Right ventricle myocardium inferior (tissue), 1 donor: ENCODE results near the gene CCDC121. TPM values are rescaled to one million over a fixed set of nuclear protein-coding genes. Genes with fewer than 3 reads are reported as not detected.

Experiments
- ATAC-seq: fragments of 200-7000 bp; cut with Tn5 transposase; one replicate; pipeline ENCODE4 v1.9.1; 2020; ENCODE audit warnings: mild to moderate bottlenecking, moderate library complexity
- DNase-seq: peaks from one replicate; pipeline ENCODE4 v3.0.0; 2021; ENCODE audit errors: missing footprints
- intact Hi-C: fragments of 100-400 bp; cut with DNase I; formaldehyde crosslinking; loops from one replicate; pipeline ENCODE4 v1.11.0; 2022
- long read RNA-seq: library from polyadenylated mRNA; unstranded; transcript quantifications from one replicate; pipeline ENCODE4 v2.0.0, GENCODE V29; 2021
- total RNA-seq: library from RNA; stranded (reverse); fragmentation: NEBNext Ultra II Directional; extraction: Animal tissue kit (Norgen Biotek cat#: 25700); gene quantifications from one replicate; pipeline ENCODE4 v1.2.1, GENCODE V29; 2021
- donor health status: DM: no; HTN: yes; CAD: no; lungs with severe emphysema.

Gene CCDC121, protein sequence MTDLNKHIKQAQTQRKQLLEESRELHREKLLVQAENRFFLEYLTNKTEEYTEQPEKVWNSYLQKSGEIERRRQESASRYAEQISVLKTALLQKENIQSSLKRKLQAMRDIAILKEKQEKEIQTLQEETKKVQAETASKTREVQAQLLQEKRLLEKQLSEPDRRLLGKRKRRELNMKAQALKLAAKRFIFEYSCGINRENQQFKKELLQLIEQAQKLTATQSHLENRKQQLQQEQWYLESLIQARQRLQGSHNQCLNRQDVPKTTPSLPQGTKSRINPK
- 6.2 TPM for total RNA-seq
- long read RNA-seq, transcript CCDC121-201 (2 exons, 2,342 nt): major isoform, 9 of 10 reads
- long read RNA-seq, partial matches to known transcripts: 0 of 10 reads
- long read RNA-seq, other reads (novel, unspliced or antisense): 1 of 10 reads

DNA sequence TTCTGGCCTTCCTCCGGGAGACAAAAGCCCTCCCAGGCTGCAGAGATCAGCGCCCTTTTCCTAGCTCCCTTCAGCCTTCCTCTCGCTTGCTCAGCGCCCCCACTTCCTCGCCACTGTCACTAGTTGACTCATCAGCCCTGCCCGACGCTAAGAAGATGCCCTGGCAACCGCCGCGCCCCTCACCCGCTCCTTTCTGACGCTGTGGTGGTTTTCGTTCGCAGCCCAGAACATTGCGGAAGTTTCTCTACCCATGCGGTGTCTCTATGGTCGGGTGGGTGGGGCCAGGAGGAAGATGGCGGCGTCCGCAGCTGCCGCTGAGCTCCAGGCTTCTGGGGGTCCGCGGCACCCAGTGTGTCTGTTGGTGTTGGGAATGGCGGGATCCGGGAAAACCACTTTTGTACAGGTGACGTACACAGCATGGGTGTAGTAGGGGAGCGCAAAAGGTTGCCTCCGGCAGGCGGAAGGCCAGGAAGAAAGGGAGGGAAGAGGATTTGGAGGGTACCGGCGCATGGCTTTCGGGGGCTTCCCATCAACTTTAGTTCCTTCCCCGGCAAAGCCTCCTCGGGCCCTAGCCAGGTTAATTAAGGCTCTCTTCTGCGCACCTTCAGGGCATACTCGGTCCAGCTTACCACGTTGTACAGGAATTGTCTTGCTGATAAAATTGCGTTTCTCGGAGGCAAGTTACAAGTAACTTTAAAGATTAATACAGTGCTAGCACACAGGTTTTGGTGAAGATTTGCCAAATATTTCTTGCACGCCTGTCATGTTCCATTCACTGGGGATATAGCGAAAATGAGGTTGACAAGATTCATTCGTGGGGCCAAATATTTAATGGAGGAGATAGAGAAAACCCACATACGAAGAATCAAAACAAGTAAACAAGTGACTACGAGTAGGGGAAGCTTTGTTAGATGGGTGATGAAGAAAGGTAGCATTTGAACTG, at the start of gene CCDC121, which contains the start of gene GPN1:
Gene CCDC121, minus strand, starts transcription at position 246 of the 943 bp plus-strand sequence. CDS start 1,213 bp downstream, outside the sequence.
Gene GPN1, plus strand, starts transcription at position 284 of the 943 bp plus-strand sequence. Its CDS starts 9 bp downstream, at position 293.
- intact Hi-C loops: no loop called here
- ATAC-seq (peak; percentile 97), DNase-seq (peak; percentile 93)

DNA sequence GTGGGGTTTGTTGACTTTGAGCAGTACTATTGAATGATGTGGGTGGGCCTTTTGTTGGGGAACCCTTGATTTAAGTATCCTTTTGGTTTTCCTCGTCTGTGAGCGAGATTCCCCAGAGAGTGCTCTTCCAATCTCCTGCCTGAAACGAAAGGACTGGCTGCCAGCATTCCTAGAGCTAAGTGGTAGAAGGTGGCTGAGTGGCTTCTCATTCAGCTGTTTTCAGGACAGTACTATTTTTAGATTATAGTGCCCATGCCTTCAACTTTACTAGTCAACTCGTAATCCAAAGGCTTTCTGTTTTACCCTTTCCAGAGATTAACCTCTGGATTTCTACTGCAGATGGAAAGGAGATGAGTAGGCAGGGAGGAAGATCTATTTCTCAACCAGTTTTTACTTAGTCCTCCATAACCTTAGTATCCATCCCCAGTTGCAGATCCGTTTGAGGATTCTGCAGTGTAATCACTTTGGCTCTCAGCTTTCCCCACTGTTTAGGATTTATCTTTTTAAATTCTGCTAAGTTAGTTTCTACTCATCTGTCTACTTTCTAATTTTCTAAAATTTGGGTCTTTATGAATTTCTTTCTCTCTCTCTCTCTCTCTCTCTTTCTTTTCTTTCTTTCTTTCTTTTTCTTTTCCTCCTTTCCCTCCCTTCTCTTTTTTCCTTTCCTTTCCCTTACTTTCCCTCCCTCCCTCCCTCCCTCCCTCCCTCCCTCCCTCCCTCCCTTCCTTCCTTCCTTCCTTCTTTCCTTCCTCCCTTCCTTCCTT, 44.1 kb upstream of the CCDC121 start:
- DNase-seq: no peak
- peak; percentile 79 for ATAC-seq
- intact Hi-C loops: no loop called here

DNA sequence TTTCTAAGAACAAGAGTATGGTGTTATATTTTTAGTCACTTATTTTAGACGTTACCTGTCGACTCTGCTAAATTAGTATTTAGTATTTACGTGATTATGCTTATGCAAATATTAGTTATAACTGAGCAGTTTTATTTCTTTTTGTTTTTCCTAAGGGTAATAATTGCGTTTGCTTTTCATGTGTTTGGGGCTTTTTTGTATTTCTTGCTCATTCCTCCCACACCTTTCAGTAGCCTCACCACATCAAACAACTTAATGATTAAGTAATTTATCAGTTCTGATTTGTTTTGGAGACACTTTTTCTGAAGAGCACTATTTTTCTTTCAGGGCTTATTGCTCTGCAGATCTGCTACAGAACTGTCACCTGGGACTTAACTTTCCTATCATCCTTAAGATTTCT, 42.4 kb upstream of the CCDC121 start:
- ATAC-seq (no peak), DNase-seq (no peak)
- intact Hi-C loops: no loop called here

DNA sequence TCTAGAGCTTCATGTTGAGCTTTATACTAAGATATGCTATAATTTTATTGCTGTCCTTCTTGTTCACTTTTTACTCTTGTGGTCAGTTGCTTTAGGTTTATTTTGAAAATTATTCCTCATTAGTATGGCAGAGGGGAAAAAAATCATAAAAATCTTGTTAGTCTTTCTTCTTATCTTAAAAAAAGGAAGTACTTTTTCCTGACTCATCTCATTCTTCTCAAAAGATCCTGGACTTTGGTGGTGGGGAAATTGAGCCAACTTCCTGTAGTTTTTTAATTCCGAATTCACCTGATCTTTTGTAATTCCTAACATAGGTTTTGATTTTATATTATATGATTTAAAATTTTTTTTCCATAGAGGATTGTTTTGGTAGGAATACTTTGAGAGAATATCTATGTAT, 38.6 kb upstream of the CCDC121 start:
- no peak for ATAC-seq
- intact Hi-C loops: no loop called here
- no peak for DNase-seq

DNA sequence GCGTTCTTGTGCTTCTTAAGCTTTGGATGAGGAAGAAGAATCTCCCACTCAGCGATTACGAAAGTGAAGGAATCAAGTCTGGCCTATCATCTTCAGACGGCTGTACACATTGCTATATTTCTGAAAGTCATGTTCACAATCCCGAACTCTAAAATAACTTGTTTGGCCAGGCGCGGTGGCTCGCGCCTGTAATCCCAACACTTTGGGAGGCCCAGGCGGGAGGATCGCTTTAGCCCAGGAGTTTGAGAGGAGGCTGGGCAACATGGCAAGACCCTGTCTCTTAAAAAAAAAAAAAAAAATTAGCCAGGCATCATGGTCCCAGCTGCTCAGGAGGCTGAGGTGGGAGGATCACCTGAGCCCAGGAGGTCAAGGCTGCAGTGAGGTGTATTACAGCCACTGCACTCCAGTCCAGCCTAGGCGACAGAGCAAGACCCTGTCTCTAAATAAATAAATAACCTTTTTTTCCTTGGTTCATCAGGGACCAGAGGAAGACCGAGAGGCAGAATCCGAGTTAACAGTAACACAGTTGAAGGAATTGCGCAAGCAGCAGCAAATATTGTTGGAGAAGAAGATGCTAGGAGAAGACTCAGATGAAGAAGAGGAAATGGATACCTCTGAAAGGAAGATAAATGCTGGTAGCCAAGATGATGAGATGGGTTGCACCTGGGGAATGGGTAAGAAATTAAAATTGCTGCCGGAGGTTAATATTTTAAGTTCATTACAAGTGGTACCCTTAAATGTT, 36.0 kb upstream of the CCDC121 start:
- DNase-seq (no peak), ATAC-seq (no peak)
- intact Hi-C loops: no loop called here

DNA sequence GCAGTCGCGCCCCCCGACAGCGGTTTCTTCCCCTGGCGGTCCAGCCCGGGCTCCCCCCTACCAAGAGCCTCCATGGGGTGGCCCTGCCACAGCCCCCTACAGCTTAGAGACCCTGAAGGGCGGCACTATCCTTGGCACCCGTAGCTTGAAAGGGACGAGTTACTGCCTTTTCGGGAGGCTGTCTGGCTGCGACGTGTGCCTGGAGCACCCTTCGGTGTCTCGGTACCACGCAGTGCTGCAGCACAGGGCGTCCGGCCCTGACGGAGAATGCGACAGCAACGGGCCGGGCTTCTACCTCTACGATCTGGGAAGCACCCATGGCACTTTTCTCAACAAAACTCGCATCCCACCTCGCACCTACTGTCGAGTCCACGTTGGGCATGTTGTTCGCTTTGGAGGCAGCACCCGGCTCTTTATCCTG, 35.4 kb upstream of the CCDC121 start:
- no peak for DNase-seq
- ATAC-seq: no peak
- intact Hi-C loops: no loop called here

DNA sequence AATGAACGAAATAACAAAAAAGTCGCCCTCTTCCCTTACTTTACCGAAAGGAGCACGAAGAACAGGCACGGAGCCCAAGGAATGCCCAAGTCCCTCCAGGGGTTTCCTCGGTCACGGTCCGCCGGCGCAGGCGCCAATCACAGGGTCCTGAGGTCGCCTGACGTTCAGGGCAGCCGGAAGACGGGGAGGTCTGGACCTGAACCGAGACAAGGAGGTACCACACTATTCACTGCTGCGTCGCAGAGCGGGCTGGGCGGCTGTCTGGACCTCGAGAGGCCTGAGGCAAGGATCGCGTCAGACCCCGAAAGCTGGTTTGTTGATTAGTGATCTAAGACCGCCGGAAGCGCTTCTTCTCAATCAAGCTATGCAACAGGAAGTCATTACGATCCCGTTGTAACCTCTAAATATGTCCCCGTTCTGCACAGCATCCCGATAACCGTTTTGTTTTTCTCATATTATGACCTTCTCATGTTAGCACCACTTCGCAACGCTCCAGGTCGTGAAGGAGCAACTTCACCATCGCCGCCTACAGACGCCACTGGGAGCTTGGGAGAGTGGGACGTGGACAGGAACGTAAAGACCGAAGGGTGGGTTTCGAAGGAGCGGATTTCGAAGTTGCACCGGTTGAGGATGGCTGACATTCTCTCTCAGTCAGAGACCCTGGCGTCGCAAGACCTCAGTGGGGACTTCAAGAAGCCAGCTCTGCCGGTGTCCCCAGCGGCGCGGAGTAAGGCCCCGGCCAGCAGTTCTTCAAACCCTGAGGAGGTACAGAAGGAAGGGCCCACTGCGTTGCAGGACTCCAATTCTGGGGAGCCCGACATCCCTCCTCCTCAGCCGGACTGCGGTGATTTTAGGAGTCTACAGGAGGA, 34.7 kb upstream of the CCDC121 start, which contains the start of the genes SLC4A1AP and SUPT7L:
Gene SLC4A1AP, plus strand, starts transcription at position 605 of the 869 bp plus-strand sequence. Its CDS starts 26 bp downstream, at position 631.
Gene SUPT7L, minus strand, starts transcription at position 330 of the 869 bp plus-strand sequence. CDS start 1,422 bp downstream, outside the sequence.
- DNase-seq: peak; percentile 90
- intact Hi-C loops: no loop called here
- peak; percentile 88 for ATAC-seq

DNA sequence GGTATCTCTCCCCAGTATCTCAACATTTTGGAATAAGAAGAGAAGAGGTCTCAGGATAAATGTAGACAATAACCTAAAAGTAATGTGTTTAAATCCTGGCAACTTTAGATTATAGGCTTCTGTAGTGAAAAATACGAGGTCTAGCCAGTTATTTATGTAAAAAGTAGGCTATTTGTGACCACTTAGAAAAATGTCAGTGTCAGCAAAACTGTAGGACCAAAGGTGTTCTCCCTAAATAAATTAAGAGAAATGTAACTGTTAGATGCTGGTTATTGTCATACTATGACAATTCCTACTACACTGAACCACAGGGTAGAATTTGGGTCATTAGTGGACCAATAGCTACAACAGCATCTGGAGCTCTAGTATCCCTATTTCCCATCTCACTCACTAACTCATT, 32.6 kb upstream of the CCDC121 start:
- ATAC-seq (no peak), DNase-seq (no peak)
- intact Hi-C loops: no loop called here

DNA sequence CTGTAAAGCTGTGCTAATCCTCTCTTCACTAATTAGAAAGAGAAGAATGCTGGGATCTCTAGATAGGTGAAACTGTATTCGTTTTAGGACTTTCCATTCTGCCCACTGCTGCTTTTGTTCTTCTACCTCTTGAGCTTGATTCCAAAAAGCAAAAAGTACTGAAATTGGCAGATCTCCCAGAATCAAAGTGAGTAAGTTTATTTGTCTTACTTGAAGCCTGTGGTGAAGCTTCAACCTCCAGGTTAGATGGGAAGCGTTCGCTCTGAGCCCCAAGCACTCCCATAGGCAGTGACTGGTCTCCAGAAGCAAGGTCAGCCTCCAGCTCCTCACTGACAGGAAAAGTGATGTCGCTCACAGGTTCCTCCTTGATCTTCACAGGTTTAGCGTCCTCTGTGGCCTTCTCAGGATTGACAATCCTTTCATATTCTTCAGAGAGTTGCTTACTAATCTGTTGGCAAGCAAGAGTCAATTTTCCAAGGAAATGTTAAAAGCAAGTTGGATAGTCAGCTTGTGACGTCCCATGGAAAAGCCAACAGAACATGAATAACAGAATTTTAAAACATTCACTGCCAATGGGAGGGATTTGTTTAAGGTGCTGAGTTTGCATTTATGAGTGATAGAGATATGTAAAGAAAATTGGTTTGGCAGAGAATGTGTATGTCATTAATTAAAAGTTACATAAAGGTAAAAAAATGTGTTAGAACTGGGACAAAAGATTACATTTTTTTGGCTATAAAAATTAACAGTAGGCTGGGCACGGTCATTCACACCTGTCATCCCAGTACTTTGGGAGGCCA, 26.5 kb upstream of the CCDC121 start:
- no peak for ATAC-seq
- intact Hi-C loops: no loop called here

DNA sequence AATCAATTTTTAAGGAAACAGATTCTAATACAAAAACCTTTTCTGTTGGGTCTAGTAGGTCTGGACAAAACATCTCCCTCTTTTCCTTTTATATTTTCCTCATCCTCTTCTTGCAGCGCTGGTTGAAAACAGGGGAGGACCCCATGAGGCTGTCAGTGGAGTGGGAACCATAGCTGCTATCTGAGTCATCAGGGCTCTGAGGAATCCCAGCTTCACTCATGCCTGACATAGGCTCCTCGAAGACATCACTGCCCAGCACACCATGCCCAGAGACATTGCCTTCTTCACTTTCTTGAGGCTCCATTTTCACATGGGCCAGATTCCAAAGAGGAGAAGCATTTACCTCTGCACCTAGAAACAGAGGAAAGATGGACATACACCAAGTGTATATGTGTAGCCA, 24.6 kb upstream of the CCDC121 start:
- DNase-seq: no peak
- ATAC-seq: no peak
- intact Hi-C loops: no loop called here

More for the DNA sequence above, 26.5 kb upstream of the CCDC121 start:
- DNase-seq: no peak

DNA sequence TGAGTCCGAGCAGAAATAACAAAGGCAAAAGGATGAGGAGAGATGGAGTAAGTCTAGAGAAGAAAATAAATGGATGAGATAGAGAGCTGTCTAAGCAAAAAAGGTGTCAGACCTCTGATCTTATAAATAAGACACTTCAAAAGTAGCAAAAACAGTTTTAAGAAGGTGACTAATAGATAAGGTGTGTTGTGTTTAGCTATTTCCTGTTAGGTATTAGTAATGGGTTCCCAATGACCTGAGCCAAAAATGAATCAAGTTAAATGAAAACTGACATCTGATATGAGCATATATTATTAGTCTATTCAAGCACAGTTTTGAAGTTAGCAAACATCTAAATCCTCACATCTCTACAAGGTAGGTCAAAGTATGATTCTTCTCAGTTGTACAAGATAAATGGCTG, 24.0 kb upstream of the CCDC121 start:
- intact Hi-C loops: no loop called here
- no peak for ATAC-seq
- DNase-seq: no peak

DNA sequence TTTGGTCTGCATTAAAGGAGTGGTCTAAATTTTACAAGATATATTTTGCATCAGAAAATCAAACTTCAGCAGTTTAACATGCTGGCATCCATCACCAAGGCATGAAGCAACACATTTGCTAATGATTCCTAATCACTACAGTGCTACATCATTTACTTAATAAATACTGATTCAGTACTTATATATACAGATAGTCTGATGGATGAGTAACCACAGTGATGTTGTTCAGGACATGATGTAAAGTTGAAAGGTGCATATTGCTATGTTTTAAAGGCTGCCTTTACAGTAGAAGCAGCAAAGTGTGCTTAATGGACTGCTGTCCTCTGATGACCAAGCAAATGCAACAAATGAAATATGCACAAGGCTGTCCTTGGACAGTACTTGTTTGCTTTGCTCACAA, 23.5 kb upstream of the CCDC121 start:
- intact Hi-C loops: no loop called here
- DNase-seq (no peak), ATAC-seq (no peak)

DNA sequence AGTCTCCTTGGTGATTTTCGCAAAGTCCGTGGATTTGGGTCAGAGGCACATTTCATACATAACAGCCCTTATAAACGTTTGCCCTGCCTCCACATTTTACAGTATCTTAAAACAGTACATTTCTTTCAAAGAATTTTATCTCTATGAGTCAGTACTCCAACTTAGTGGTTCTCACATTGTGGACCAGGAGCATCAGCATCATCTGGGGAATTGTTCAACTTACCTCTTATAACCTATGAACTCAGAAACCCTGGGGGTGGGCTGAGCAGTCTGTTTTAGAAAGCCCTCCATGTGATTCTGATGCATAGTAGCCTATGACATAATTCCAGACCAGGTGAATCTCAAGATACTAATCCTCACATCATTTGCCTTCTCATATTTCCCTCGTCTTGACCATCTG, 22.2 kb upstream of the CCDC121 start:
- intact Hi-C loops: no loop called here
- no peak for DNase-seq
- no peak for ATAC-seq

DNA sequence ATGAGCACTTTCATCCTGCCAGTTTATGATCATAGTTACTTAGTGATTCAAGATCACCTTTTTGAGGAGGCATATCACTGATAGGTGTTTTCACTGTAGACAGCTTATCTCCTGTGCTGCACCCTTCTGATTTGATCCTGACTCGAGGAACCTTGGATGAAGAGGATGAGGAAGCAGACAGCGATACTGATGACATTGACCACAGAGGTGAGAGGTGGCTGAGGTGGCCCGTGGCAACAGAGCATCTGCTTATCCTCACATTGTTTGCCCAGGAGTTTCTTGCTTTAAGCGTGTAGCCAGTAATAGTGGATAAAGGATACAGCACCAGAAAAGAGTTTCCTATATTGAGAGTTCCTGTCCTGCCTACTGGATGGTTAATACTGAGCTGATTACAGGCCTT, 18.9 kb upstream of the CCDC121 start:
- intact Hi-C loops: no loop called here
- ATAC-seq (no peak), DNase-seq (no peak)

DNA sequence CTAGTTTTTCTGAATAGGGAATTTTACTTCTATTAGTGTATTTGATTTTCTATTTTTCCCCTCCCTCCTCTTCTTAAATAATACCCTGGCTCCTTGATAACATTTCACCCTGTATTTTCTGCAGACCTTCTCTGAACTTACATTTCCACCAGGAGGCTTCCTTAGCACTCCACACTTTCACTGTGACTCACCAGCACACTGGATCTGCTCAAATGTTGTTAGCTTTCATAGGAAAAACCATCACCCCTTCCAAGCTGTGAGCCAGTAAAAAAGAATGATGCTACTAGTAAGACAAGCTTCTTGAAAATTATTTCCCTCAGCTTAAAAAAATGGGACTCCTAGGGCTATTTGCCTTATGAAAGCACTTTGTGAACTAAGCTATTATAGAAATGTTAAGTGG, 18.5 kb upstream of the CCDC121 start:
- DNase-seq (no peak), ATAC-seq (no peak)
- intact Hi-C loops: no loop called here

DNA sequence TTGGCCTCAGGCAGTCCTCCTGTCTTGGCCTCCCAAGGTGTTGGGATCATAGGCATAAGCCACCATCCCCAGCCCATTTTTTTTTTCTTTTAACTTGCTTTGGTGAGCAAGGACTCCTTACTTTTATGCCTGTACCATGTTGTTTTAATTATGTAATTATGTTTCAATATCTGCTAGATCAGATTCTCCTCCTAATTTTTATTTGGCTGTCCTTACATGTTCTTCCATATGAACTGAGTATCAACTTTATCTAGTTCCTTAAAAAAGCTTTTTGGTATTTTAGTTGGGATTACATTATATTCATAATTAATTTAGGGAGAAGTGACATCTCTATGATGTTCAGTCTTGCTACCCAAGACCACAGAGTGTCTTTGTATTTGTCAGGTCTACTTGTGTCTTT, 16.4 kb upstream of the CCDC121 start:
- intact Hi-C loops: no loop called here
- DNase-seq (no peak), ATAC-seq (no peak)
